OCI-LY3 (cell line): ENCODE measurements around the gene AGPAT4.
A peak's percentile ranks its signal among the peaks of the same experiment; 100 is the strongest.

Experiments used
- H2AFZ ChIP-seq: fragments of 200-600, 300-600 bp; shearing (Covaris generic); 2 replicates; pipeline ENCODE4 v1.6.0; 2014; ENCODE audit warnings: antibody characterized with exemption, low read depth, low read length
- H3K27ac ChIP-seq: fragments of 200-600, 300-600 bp; sonication (generic); 2 replicates; pipeline ENCODE4 v1.5.1; 2014; ENCODE audit warnings: mild to moderate bottlenecking, low read length, moderate library complexity, mixed read lengths
- H3K27me3 ChIP-seq: fragments of 200-600, 300-600 bp; sonication (generic); 2 replicates; pipeline ENCODE4 v1.6.1; 2014; ENCODE audit warnings: low read depth, low read length, mixed read lengths
- H3K36me3 ChIP-seq: fragments of 200-600, 300-600 bp; sonication (generic); replicated peaks from 2 replicates; pipeline ENCODE3; 2014; ENCODE audit warnings: low read depth, low read length, mixed read lengths
- H3K4me1 ChIP-seq: fragments of 300-600, 200-600 bp; sonication (generic); 2 replicates; pipeline ENCODE4 v1.6.1; 2014; ENCODE audit warnings: low read length, mixed read lengths
- H3K4me2 ChIP-seq: fragments of 200-600, 300-600 bp; sonication (generic); 2 replicates; pipeline ENCODE4 v1.6.1; 2014; ENCODE audit warnings: low read length, mixed read lengths
- H3K4me3 ChIP-seq: fragments of 300-600, 200-600 bp; sonication (generic); 2 replicates; pipeline ENCODE4 v1.5.1; 2014; ENCODE audit warnings: antibody characterized with exemption, mild to moderate bottlenecking, low read length, moderate library complexity
- H3K79me2 ChIP-seq: fragments of 300-600, 200-600 bp; shearing (Covaris generic); 2 replicates; pipeline ENCODE4 v1.6.1; 2014; ENCODE audit warnings: mild to moderate bottlenecking, low read length, mixed read lengths
- H3K9ac ChIP-seq: fragments of 300-600, 200-600 bp; shearing (Covaris generic); 2 replicates; pipeline ENCODE4 v1.6.0; 2014; ENCODE audit warnings: mild to moderate bottlenecking, low read length, moderate library complexity
- H3K9me3 ChIP-seq: fragments of 200-600, 300-600 bp; shearing (Covaris generic); 2 replicates; pipeline ENCODE4 v1.6.1; 2014; ENCODE audit warnings: low read length, mixed read lengths; ENCODE audit not compliant: insufficient read depth
- H4K20me1 ChIP-seq: fragments of 200-600, 300-600 bp; sonication (generic); 2 replicates; pipeline ENCODE4 v1.6.1; 2016; ENCODE audit warnings: low read length, mixed read lengths; ENCODE audit not compliant: insufficient read depth
- EZH2phosphoT487 ChIP-seq: fragments of 200-600 bp; shearing (Covaris generic); IDR thresholded peaks from 2 replicates; pipeline ENCODE4 v1.6.1; 2018; ENCODE audit warnings: antibody characterized with exemption, mixed run types, low read depth
- TF ChIP-seq, protein P1 (sequence below): fragments of 200-600, 300-600 bp; sonication (generic); IDR thresholded peaks from 2 replicates; pipeline ENCODE4 v1.5.1; 2014; ENCODE audit warnings: antibody characterized with exemption, low read length, low read depth

Gene AGPAT4

DNA sequence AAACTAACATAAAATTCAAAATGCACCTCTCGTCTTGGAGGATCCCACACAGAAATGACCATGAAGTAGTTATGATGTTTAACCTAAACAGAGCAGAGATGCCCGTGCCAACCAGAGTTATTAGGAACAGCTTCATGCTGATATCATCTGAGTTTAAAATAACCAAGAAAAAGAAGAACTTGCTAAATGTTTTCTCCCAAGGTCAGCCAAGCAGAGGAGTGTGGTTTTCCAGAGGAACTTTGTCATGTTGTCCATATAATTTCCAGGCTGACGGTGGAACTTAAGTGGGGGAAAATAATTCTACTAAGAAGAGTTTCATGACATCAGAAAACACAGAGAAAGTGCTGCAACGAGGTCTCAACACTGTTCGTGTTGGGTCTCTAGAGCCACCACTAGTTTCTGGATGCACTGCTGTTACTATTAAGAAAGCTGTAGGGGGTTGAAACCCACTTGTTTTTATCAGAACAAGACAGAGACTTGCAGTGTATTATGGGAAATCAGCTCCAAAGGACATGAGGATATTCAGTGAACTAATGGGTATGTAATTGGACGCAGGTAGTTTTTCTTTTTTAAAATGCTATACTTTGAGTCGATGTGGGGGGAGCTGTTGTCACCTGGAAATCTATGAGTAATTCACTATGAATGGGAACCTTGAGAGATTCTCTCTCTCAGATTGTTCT lies 5.2 kb downstream of the AGPAT4 start:
- TF ChIP-seq, protein P1, sequence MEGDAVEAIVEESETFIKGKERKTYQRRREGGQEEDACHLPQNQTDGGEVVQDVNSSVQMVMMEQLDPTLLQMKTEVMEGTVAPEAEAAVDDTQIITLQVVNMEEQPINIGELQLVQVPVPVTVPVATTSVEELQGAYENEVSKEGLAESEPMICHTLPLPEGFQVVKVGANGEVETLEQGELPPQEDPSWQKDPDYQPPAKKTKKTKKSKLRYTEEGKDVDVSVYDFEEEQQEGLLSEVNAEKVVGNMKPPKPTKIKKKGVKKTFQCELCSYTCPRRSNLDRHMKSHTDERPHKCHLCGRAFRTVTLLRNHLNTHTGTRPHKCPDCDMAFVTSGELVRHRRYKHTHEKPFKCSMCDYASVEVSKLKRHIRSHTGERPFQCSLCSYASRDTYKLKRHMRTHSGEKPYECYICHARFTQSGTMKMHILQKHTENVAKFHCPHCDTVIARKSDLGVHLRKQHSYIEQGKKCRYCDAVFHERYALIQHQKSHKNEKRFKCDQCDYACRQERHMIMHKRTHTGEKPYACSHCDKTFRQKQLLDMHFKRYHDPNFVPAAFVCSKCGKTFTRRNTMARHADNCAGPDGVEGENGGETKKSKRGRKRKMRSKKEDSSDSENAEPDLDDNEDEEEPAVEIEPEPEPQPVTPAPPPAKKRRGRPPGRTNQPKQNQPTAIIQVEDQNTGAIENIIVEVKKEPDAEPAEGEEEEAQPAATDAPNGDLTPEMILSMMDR: no peak
- TF ChIP-seq EZH2phosphoT487: no peak
- H3K4me1 ChIP-seq: peaks cover 24% of the 10 kb centered on the region
- H3K36me3 ChIP-seq: no peaks in the 10 kb centered on the region
- H3K27ac ChIP-seq: no peak overlapping the region
- no peak overlapping the region for H3K4me2 ChIP-seq
- no peak overlapping the region for H3K9ac ChIP-seq
- no peaks in the 10 kb centered on the region for H3K79me2 ChIP-seq
- H4K20me1 ChIP-seq: no peaks in the 10 kb centered on the region
- no peak overlapping the region for H3K4me3 ChIP-seq
- no peaks in the 10 kb centered on the region for H3K27me3 ChIP-seq
- H2AFZ ChIP-seq: no peak overlapping the region
- H3K9me3 ChIP-seq: no peaks in the 10 kb centered on the region

DNA sequence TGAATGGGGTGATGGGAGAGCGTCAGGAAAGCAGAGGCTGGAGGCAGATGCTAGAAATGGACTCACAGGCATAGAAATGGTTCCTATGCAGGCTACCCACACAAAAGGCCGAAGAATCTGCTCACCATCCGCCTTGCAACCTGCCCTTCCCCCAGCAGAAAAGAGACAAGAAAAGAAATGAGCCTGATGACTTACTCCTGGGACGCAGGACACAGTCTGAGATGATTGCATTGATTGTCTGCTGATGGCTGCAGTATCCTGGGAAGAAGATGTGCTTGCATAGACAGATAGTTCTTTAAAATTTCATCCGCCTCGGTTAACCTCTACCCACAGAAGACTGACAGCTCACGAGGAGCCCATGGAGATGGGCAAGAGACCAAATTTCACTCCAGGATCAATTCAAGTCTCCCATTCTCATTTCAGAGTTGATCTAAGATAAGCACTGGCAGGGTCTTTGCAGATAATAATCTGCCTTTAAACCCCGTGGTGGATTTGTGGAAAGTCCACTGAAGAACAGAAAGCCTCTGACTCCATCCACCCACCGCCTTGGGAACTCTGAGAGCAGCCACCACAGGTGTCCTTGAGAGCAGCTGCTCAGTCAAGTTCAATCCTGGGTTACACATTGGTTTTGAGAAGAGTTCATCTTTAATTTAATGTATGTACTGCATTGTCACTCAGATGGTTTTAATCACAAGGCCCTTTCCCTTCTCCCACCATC lies 7.2 kb downstream of the AGPAT4 start:
- H3K27me3 ChIP-seq: no peaks in the 10 kb centered on the region
- H3K4me2 ChIP-seq: 0 out of 2 replicates have a peak overlapping the region, but pooled peaks have one; percentile 67
- H3K27ac ChIP-seq: no peak overlapping the region
- H3K9me3 ChIP-seq: no peaks in the 10 kb centered on the region
- H3K79me2 ChIP-seq: no peaks in the 10 kb centered on the region
- no peaks in the 10 kb centered on the region for H4K20me1 ChIP-seq
- no peak overlapping the region for H3K9ac ChIP-seq
- H3K4me3 ChIP-seq: no peak overlapping the region
- peaks cover 18% of the 10 kb centered on the region for H3K4me1 ChIP-seq
- TF ChIP-seq, protein P1: no peak
- no peak for TF ChIP-seq EZH2phosphoT487
- H3K36me3 ChIP-seq: no peaks in the 10 kb centered on the region
- H2AFZ ChIP-seq: no peak overlapping the region

DNA sequence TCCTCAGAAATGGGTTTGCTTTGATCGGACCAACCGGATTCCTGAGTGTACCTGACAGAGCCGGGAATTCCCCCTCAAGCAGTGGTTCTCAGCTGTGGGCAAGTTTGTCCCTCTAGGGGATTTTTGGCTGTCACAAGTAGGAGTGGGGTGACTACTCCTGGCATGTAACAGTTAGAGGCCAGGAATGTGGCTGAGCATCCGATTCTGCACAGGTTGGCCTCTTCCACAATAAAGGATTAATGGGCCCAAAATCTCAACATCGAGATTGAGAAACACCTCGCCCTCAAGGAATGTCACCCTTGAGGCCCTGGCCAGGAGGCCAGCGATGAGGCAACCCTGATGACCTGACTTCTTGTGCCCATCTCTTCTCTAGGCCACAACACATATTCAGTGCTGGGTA lies 7.9 kb downstream of the AGPAT4 start:
- Histone ChIP-seq H3K36me3 (no peaks in the 10 kb centered on the region), H3K4me3 (peak overlapping the region; percentile 20; the same call in 1 of the 2 replicates), H3K4me2 (peak overlapping the region; percentile 67), H3K79me2 (no peaks in the 10 kb centered on the region), H3K4me1 (peaks cover 18% of the 10 kb centered on the region), H3K9ac (no peak overlapping the region), H3K9me3 (no peaks in the 10 kb centered on the region), H3K27me3 (no peaks in the 10 kb centered on the region), H4K20me1 (no peaks in the 10 kb centered on the region), H3K27ac (no peak overlapping the region), H2AFZ (no peak overlapping the region)
- TF ChIP-seq, protein P1: no peak
- TF ChIP-seq EZH2phosphoT487: no peak

DNA sequence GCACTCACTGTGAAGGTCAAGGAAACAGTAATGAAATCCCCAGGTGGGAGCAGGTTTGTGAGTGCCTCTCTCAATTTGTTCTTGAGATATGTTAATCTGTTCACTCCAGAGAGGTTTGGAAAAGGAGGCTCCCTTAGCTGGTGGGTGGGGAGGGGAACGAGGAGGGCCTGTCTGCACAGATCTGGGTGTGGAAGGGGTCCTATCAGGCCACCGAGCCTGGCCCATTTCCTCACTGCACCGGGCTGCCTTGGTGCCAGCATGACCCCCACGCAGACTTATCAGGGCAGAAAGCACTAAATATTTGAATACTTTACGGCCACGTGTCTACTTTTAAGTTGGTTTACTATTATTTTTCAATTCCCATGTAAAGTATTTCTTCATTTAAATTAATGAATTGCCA lies 8.3 kb downstream of the AGPAT4 start:
- Histone ChIP-seq H3K4me3 (peak overlapping the region; percentile 20; the same call in 1 of the 2 replicates), H3K27ac (no peak overlapping the region), H4K20me1 (no peaks in the 10 kb centered on the region), H3K9ac (no peak overlapping the region), H2AFZ (no peak overlapping the region), H3K36me3 (no peaks in the 10 kb centered on the region), H3K4me1 (peaks cover 18% of the 10 kb centered on the region), H3K27me3 (no peaks in the 10 kb centered on the region), H3K79me2 (no peaks in the 10 kb centered on the region), H3K4me2 (peak overlapping the region; percentile 67), H3K9me3 (no peaks in the 10 kb centered on the region)
- no peak for TF ChIP-seq EZH2phosphoT487
- TF ChIP-seq, protein P1: no peak
